ENCODE data around the gene PPM1H.

The PPM1H gene

GRCh38 chr12:62713723-62714122 is 221.2 kb downstream of the PPM1H start:
- no peak for DNase-seq (ENCODE audit: low read depth)

DNA sequence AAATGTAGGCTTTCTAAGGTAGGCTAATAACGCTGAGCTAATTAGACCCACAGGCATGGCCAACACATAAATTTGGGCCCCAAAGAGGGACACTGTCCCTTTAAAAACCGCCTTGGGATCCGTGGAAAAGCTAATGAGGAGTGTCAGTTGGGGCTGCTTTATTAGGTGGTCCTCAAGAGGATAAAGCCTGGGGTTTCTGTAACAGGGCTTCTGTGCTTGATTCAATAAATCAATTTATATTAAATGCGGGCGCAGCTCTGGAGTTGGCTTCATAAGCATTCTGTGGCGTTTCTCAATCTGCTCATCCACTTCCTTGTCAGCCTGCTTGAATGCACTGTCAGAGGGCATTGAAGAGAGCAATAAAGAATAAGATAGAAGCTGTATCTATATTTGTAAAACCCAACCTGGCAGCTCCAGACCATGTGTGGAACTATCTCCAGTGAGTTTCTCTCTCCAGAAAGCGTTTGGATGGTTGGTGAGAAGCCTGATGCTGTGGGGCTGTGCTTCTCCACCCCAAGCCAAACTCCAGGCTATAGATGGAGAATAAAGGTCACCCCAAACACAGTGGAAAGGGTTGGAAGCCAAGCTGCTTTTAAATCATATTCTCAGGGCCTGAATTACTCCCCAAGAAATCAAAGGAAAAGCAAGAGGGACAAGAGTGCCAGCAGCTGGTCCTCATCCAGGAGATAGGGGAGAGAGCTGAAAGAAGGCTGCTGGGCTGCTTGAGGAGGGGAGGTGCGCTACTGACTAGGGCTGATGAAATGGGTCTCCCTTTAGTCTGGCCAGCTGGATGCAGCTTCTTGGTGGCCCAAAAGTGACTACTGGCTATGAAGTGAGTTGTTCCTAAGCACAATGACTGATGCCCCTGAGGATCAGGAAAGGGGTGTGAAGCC is 222.0 kb downstream of the PPM1H start:
- no peak for DNase-seq (ENCODE audit: low read depth)

GRCh38 chr12:62711631-62712241 is 223.2 kb downstream of the PPM1H start:
- DNase-seq (ENCODE audit: low read depth): no peak

DNA sequence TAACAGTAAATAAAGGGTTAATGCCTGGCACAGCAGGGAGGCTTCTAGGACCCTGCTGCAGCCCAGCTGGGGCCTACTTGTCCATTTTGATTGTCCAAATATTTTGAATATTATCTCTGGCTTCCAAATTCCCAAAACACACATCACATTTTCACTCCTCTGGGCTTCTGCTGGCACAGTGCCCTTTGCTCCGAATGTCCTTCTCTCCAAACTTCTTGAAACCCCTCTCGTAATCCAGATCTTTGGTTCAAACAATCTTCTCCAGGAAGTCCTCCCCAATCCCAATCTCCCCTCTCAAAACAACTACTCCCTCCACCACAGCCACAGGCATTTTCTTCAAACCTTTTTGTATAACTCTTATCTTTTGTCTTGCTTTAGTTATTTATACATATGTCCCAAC is 225.6 kb downstream of the PPM1H start:
- no peak for DNase-seq (ENCODE audit: low read depth)

GRCh38 chr12:62707939-62708338 is 227.0 kb downstream of the PPM1H start:
- no peak for DNase-seq (ENCODE audit: low read depth)

GRCh38 chr12:62705846-62706245 is 229.1 kb downstream of the PPM1H start:
- no peak for DNase-seq (ENCODE audit: low read depth)

DNA sequence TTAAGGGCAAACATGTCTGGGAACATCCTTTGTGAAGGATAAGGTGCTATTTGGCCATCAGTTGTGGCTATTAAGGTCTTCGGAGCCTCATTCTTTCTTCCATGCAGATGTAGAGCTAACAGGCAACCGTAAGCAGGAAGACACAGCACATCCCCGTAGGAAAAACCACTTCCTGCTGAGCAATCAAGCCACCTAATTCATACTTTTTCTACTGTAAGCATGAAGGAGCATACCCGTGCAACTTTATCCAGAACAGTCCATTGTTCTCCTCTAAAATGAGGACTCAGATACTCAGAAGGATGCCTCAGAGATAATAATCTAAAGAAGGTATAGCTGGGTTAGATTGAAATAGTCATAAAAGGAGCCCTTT is 232.0 kb downstream of the PPM1H start:
- DNase-seq (ENCODE audit: low read depth): peak; percentile 62

DNA sequence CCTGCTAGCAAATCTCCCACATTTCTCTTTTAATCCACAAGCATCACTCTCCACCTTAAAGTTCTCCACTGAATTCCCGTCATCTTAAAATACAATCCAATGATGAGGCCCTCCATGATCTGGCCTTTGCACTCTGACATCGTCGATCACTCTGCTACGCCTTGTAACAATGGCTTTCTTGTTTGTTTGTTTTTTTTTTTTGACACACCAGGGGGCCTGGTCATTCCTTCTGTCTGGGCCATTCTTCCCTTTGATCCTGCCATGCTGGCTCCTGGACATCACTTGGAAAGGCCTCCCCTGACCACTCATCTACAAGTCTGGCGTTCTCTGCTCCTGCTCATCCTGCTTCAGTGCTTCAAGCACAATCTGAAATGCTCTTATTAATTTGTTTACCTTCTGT is 233.5 kb downstream of the PPM1H start:
- DNase-seq (ENCODE audit: low read depth): no peak

DNA sequence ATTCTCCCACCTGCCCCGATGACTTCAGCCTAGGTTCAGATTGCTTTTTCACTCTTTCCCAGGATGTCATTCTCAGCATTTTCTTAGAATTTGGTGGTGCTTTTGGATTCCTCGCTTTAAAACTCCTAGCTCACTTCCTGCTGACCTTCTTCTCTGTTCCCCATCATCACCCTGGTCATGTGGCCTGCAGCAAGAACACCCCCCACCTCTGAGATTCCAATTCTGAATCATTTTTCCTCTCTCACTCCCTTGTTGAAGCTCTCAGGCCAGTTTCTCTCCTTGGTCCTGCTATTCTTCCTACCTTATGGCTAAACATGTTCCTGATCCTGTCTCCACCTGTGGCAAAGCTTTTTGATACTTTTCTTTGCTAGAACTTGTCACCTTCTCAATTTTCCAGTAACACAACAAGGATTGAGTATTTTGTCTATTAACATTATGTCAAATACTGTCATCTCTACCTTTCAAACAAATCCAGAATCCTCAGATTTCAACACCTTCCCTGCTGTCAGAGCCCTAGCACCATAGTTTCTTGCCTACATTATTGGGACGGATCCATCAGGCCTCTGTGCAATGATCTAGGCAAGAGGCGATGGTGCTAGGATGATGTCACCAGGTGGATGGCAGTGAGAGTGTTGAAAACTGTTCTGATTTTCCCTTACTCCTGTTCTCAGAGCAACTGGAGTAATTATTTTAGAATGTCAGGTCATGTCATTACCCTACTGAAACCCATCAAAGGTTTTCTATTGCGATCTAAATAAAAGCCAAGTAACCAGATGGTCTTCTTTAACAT is 234.7 kb downstream of the PPM1H start:
- DNase-seq (ENCODE audit: low read depth): no peak

DNA sequence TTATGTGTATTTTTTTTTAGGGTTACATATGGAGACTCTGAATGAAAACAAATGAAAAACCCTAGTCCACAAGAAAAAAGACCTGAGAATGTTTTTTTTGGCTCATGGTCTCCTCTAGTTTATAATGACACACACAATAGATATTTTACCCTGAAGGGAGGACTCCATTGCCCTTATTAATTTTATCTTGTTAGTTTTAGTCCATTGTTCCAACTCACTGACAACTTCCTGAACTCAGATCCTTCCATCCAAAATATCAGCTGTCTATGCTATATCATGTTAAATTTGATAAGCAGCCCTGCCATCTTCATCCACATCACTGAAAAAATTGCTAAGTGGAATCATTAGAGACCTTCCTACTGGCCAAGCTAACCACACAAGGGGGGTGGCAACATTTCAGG is 236.2 kb downstream of the PPM1H start:
- DNase-seq (ENCODE audit: low read depth): no peak

DNA sequence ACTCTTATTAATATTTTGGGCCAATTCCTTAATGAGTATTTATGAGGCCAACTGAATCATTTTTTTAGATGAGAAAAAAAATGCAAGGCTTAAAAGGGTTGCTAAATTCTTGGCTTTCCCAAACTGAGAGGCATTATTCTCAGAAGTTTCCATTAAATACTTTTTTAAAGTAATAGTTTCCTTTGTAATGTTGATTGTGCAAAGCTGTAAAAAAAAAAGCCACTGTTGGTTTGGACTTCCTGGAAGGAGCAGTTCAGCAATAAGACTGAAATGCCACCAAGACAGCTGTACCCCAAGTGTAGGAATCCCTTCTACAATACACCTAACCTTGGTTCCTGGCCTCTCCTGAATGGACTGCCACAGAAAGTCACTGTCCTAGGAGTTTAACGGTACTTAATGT is 237.1 kb downstream of the PPM1H start:
- DNase-seq (ENCODE audit: low read depth): no peak

GRCh38 chr12:62695696-62696095 is 239.3 kb downstream of the PPM1H start:
- DNase-seq (ENCODE audit: low read depth): no peak

- DNase-seq (ENCODE audit: low read depth): no peak
These were observed 240.3 kb downstream of the PPM1H start for GRCh38 chr12:62694632-62695031.

- DNase-seq (ENCODE audit: low read depth): no peak
These were observed 240.8 kb downstream of the PPM1H start for GRCh38 chr12:62694116-62694515.

GRCh38 chr12:62693376-62694050 is 241.4 kb downstream of the PPM1H start:
- peak; percentile 34 for DNase-seq (ENCODE audit: low read depth)

- peak; percentile 95 for DNase-seq (ENCODE audit: low read depth)
These were observed 242.1 kb downstream of the PPM1H start for GRCh38 chr12:62692884-62693283.

GRCh38 chr12:62691309-62691708 is 243.6 kb downstream of the PPM1H start:
- no peak for DNase-seq (ENCODE audit: low read depth)

GRCh38 chr12:62689042-62689839 is 245.7 kb downstream of the PPM1H start:
- DNase-seq (ENCODE audit: low read depth): peak; percentile 51

DNA sequence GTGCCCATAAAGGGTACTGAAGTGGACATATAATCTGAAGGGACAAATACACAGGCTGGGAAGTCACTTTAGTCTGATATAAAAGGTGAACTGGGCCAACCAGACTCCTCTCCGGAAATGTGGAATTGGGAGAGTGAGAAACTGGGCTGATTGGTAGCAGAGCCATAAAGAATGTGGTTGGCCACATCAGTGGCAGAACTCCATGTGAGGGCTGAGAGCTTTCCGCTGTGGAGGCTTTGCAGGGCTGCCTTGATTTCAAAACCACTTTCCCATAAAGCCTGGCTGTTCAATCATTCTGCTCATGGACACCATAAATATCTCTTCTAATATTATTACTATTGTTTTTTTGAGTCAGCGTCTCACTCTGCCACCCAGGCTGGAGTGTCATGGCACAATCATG is 248.0 kb downstream of the PPM1H start:
- DNase-seq (ENCODE audit: low read depth): peak; percentile 69

DNA sequence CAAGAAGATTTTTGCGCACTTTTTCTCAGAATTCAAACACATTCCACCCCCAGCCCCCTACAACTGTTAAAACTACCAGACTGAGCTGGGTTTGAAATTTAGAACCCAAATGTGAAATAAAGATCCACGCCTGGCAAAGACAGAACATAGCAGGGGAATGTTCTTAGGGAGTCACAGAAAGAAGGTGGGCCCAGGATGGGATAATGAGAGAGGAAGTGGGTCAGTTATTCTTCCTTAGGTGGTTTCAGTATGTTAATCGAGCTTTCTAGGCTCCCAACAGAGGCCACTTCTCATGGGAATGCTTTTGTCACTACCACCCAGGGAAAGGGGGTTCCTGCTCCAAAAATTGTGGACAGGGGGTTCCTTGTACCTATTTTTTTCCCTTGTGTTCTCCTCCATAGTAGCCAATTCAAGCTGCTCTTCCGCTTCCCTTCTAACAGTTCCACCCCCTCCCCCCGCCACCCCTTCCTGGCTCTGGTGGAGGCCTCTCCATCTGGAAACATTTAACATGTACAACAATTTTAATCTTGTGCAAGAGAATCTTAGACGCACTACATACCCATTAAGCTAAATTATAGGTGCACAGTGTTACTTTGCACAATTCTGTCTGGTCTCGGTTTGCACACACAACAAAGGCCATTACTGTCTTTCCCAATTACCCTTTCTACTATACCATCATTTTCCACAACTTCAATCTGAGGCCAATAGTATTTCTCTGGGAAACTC is 250.2 kb downstream of the PPM1H start:
- no peak for DNase-seq (ENCODE audit: low read depth)
